Liver (tissue), 9 donors: ENCODE data around the gene CCL18. TPM values are rescaled to one million over a fixed set of nuclear protein-coding genes. Genes with fewer than 3 reads are reported as not detected.
A peak's percentile ranks its signal among the peaks of the same experiment; 100 is the strongest.
"Not testable (repeated sequence)": the region's sequence is repeated elsewhere in the genome, so short reads cannot be mapped to it uniquely, and the experiment has no call there.

Source experiments
- DNase-seq: peaks from one replicate; pipeline ENCODE4 v3.0.0-alpha.2; 2017; ENCODE audit warnings: low spot score
- H3K27ac ChIP-seq, 2 donors: one replicate each; pipeline ENCODE4 v1.7.0; 2013; ENCODE audit warnings: inconsistent platforms in 2 of 2, low read length in 2 of 2, control low read depth in 1 of 2, low read depth in 1 of 2, mild to moderate bottlenecking in 1 of 2
- H3K27me3 ChIP-seq, 4 donors: one replicate each; pipeline versions ENCODE4 v1.6.1 to v1.7.0; 2013; ENCODE audit warnings: low read length in 3 of 4, inconsistent platforms in 1 of 4, mild to moderate bottlenecking in 1 of 4, moderate library complexity in 1 of 4; ENCODE audit not compliant: control insufficient read depth in 4 of 4, insufficient read depth in 4 of 4
- H3K36me3 ChIP-seq, 4 donors: one replicate each; pipeline versions ENCODE4 v1.6.1 to v1.7.0; 2013; ENCODE audit warnings: low read length in 3 of 4, mild to moderate bottlenecking in 3 of 4, low read depth in 1 of 4, moderate library complexity in 1 of 4; ENCODE audit not compliant: control insufficient read depth in 4 of 4, insufficient read depth in 3 of 4
- H3K4me1 ChIP-seq, 4 donors: one replicate each; pipeline versions ENCODE4 v1.6.1 to v1.7.0; 2013; ENCODE audit warnings: low read length in 3 of 4, mild to moderate bottlenecking in 3 of 4, moderate library complexity in 1 of 4; ENCODE audit not compliant: control insufficient read depth in 4 of 4, insufficient read depth in 4 of 4
- H3K4me3 ChIP-seq, 3 donors: one replicate each; pipeline versions ENCODE4 v1.6.1 to v1.7.0; 2013; ENCODE audit warnings: low read length in 3 of 3, control low read depth in 1 of 3, low read depth in 1 of 3, mild to moderate bottlenecking in 1 of 3
- H3K9ac ChIP-seq, 2 donors: one replicate each; pipeline ENCODE4 v1.7.0; 2013; ENCODE audit warnings: low read length in 2 of 2, mild to moderate bottlenecking in 2 of 2, moderate library complexity in 2 of 2, control low read depth in 1 of 2, low read depth in 1 of 2
- H3K9me3 ChIP-seq, 4 donors: one replicate each; pipeline versions ENCODE4 v1.6.1 to v1.7.0; 2013; ENCODE audit warnings: low read length in 3 of 4; ENCODE audit not compliant: control insufficient read depth in 4 of 4
- EGR1 ChIP-seq, 2 donors: IDR thresholded peaks; 2 replicates each; pipeline ENCODE4 v1.6.1; 2016 to 2018; ENCODE audit warnings: antibody characterized with exemption in 2 of 2, low read depth in 2 of 2
- GABPA ChIP-seq, 2 donors: IDR thresholded peaks in 1 of 2; conservative IDR thresholded peaks in 1 of 2; 2 replicates each; pipeline ENCODE4 v1.6.1; 2016; ENCODE audit warnings: antibody characterized with exemption in 2 of 2, mild to moderate bottlenecking in 1 of 2, moderate library complexity in 1 of 2
- JUND ChIP-seq, 2 donors: IDR thresholded peaks; 2 replicates each; pipeline ENCODE4 v1.6.1; 2016; ENCODE audit warnings: antibody characterized with exemption in 2 of 2
- NR2F2 ChIP-seq: IDR thresholded peaks from 2 replicates; pipeline ENCODE4 v1.6.1; 2016; ENCODE audit warnings: antibody characterized with exemption
- RAD21 ChIP-seq, 2 donors: IDR thresholded peaks; 2 replicates each; pipeline ENCODE4 v1.6.1; 2016; ENCODE audit warnings: antibody characterized with exemption in 2 of 2, mild to moderate bottlenecking in 2 of 2
- SP1 ChIP-seq: IDR thresholded peaks from 2 replicates; pipeline ENCODE4 v1.6.1; 2018; ENCODE audit warnings: antibody characterized with exemption, mild to moderate bottlenecking
- YY1 ChIP-seq: IDR thresholded peaks from 2 replicates; pipeline ENCODE4 v1.6.1; 2016; ENCODE audit warnings: antibody characterized with exemption, mild to moderate bottlenecking
- WGBS: extraction: QIAGEN DNeasy Blood & Tissue Kit; methylation state at CpG from one replicate; pipeline ENCODE4 v1.1.7; 2013; 5-methylcytosine and 5-hydroxymethylcytosine counted together
- polyA plus RNA-seq, 2 donors: library from polyadenylated mRNA; stranded (reverse) in 1 of 2; unstranded in 1 of 2; fragments of 200-250 nt in 1 of 2; fragments of >200 nt in 1 of 2; fragmentation: Nextera tagmentation in 1 of 2; extraction: Ambion mirVana in 1 of 2; gene quantifications; one replicate each; pipeline versions ENCODE4 v1.2.1 to v1.2.3, GENCODE V29; 2013 to 2015
- total RNA-seq, 2 donors: library from RNA; depleted of rRNA; stranded (reverse); fragments of >200 nt; gene quantifications; one replicate each; pipeline ENCODE4 v1.2.3, GENCODE V29; 2014
- TF ChIP-seq, protein P1 (sequence below): IDR thresholded peaks from 2 replicates; pipeline ENCODE4 v1.6.1; 2016; ENCODE audit warnings: antibody characterized with exemption, mild to moderate bottlenecking
- TF ChIP-seq, protein P2 (sequence below): IDR thresholded peaks from 2 replicates; pipeline ENCODE4 v1.6.1; 2016; ENCODE audit warnings: antibody characterized with exemption
- TF ChIP-seq, protein P3 (sequence below): IDR thresholded peaks from 2 replicates; pipeline ENCODE4 v1.6.1; 2016; ENCODE audit warnings: antibody characterized with exemption
- donor health status: healthy.
- donor health status: healthy.
- donor health status: healthy.
- donor health status: healthy.
- donor health status: healthy.

The CCL18 gene
- total and polyA plus RNA-seq, 4 donors: 0.22 to 0.92 (median 0.76) TPM; not detected in 1

DNA sequence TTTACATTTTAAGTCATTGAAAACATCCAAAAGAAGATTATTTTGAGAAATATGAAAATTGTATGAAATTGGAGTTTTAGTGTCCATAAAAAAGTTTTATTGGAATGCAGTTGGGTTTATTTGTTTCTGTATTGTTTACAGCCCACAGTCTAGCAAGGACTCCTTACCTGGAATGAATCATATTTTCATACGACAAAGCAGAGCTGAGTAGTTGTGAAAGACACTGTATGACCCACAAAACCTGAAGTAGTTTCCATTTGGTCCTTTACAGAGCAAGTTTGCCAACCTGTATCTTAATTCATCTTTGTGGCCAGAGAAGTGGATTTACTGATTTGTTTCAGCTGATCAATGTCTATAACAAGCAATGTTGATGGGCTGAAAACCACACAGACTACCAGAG, 10.3 kb downstream of the CCL18 start:
- WGBS: 80% methylated on average over 1 of the region's 1 CpG
- Histone ChIP-seq H3K4me3 (no peak overlapping the region), H3K27ac (no peak overlapping the region), H3K4me1 (peaks cover 0 to 5% (median 2%) of the 10 kb centered on the region in 4 donors), H3K9me3 (peaks cover 0 to 3% (median 0%) of the 10 kb centered on the region in 4 donors), H3K27me3 (no peaks in the 10 kb centered on the region), H3K9ac (no peak overlapping the region), H3K36me3 (no peaks in the 10 kb centered on the region)
- TF ChIP-seq SP1 (no peak), RAD21 (IDR thresholded peaks at IDR 0.05) (no peak), NR2F2 (no peak), YY1 (no peak), JUND (IDR thresholded peaks at IDR 0.05) (no peak), GABPA (IDR thresholded peaks at IDR 0.05 in 1 of 2, conservative IDR thresholded peaks at IDR 0.05 in 1 of 2) (no peak), EGR1 (IDR thresholded peaks at IDR 0.05; ENCODE audit: low read depth in 2 of 2) (no peak)
- TF ChIP-seq, protein P1, sequence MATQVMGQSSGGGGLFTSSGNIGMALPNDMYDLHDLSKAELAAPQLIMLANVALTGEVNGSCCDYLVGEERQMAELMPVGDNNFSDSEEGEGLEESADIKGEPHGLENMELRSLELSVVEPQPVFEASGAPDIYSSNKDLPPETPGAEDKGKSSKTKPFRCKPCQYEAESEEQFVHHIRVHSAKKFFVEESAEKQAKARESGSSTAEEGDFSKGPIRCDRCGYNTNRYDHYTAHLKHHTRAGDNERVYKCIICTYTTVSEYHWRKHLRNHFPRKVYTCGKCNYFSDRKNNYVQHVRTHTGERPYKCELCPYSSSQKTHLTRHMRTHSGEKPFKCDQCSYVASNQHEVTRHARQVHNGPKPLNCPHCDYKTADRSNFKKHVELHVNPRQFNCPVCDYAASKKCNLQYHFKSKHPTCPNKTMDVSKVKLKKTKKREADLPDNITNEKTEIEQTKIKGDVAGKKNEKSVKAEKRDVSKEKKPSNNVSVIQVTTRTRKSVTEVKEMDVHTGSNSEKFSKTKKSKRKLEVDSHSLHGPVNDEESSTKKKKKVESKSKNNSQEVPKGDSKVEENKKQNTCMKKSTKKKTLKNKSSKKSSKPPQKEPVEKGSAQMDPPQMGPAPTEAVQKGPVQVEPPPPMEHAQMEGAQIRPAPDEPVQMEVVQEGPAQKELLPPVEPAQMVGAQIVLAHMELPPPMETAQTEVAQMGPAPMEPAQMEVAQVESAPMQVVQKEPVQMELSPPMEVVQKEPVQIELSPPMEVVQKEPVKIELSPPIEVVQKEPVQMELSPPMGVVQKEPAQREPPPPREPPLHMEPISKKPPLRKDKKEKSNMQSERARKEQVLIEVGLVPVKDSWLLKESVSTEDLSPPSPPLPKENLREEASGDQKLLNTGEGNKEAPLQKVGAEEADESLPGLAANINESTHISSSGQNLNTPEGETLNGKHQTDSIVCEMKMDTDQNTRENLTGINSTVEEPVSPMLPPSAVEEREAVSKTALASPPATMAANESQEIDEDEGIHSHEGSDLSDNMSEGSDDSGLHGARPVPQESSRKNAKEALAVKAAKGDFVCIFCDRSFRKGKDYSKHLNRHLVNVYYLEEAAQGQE: no peak
- TF ChIP-seq, protein P2, sequence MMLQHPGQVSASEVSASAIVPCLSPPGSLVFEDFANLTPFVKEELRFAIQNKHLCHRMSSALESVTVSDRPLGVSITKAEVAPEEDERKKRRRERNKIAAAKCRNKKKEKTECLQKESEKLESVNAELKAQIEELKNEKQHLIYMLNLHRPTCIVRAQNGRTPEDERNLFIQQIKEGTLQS: no peak
- TF ChIP-seq, protein P3, sequence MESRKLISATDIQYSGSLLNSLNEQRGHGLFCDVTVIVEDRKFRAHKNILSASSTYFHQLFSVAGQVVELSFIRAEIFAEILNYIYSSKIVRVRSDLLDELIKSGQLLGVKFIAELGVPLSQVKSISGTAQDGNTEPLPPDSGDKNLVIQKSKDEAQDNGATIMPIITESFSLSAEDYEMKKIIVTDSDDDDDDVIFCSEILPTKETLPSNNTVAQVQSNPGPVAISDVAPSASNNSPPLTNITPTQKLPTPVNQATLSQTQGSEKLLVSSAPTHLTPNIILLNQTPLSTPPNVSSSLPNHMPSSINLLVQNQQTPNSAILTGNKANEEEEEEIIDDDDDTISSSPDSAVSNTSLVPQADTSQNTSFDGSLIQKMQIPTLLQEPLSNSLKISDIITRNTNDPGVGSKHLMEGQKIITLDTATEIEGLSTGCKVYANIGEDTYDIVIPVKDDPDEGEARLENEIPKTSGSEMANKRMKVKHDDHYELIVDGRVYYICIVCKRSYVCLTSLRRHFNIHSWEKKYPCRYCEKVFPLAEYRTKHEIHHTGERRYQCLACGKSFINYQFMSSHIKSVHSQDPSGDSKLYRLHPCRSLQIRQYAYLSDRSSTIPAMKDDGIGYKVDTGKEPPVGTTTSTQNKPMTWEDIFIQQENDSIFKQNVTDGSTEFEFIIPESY: no peak
- no peak for DNase-seq

DNA sequence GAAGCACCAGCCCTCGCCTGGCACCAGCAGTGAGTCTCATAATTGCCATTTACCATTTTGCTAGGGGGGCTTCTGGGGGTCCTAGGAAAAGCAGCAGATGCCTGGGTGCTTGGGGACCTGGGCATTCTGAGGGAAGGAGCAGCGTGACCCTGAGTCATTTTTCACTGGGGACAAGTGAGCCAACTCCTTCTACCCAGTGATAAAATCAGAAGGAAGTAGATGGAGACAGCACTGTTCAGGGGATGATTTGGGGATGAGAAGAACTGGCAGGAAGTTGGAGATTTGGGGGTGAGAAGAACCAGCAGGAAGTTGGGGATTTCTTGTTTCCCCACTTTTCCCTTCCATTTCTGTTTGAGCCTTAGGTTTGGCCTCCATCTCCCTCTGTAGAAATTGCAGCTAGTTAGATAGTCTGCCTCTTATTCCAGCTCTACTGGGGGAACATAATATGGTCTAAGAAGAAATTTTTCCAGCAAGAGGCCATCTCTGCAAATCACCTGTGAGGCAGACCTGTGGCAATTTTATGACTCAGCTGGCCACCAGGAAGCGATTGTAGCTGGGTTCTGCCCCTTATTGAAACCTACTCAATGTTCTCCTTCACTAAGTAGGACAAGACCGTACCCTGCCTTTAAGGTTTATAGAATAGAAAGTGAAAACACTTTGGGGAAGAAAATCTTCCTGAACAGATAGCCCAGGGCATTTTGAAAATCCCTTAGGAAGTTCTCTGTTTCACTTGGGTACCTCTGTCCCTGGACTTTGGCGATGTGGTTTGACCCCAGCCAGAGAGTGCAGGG, 17.8 kb downstream of the CCL18 start:
- DNase-seq, H3K27me3 ChIP-seq, H3K36me3 ChIP-seq, H3K4me3 ChIP-seq, H3K9ac ChIP-seq, H3K9me3 ChIP-seq: not testable (repeated sequence)
- Histone ChIP-seq H3K4me1 (peaks cover 8 to 17% (median 15%) of the 10 kb centered on the region in 4 donors), H3K27ac (peak overlapping the region in 1 of 2 donors; percentile 41)
- 89% methylated on average over 5 of the region's 5 CpGs for WGBS

DNA sequence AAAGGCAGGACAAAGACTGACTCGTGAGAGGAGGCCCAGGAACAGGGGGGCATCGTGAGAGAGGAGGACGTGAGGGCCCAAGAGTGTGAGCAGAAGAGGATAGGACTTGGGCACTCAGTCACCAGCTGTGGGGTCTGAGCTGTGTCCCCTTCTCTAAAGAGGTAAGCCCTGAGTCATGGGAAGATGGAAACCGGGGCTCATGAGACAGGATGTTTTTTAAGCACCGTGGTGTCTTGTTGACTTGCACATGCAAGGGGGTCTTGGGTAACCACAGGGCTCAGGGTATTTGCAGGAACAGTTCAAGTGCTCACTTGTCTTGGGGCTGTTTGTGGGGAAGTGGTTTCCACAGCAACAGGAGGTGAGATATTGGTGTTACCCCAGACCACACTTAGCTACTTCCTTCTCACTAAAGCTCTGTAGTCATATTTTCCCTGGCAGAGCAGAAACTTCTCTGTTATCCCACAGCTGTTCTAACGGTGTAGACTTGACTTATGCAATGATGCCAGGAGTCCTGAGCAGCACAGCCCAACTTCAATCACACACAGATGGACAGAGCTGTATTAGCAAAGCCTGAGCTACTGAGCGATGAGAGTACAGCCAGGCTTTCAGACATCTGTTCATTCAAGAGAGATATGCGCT, 18.5 kb downstream of the CCL18 start:
- not testable (repeated sequence) for H3K9me3 ChIP-seq, H3K27me3 ChIP-seq, DNase-seq, H3K9ac ChIP-seq, H3K36me3 ChIP-seq, H3K4me3 ChIP-seq
- peak overlapping the region; percentile 26 to 41 for H3K27ac ChIP-seq
- TF ChIP-seq GABPA (IDR thresholded peaks at IDR 0.05 in 1 of 2, conservative IDR thresholded peaks at IDR 0.05 in 1 of 2): peak in 1 of 2 donors; percentile 48
- WGBS: 80% methylated on average over 8 of the region's 8 CpGs
- peaks cover 8 to 22% (median 20%) of the 10 kb centered on the region in 4 donors for H3K4me1 ChIP-seq

DNA sequence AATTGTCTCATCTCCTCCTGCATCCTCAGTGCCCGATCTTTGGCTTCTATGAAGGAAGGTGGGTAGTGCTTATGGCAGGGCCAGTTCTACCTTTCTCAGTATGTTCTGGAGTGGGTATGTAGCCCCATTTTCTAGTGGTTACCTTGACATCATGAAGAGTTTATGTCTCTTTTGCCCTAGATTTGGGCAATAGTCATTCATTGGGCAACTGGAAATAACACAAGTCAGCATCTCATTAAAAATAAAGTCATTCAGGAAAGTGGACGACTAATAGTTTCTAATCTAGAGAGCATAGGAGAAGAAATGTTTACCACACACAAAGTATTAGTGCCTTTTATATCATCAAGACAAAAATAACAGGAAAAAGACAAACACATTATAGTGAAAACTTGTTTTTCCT, 19.6 kb downstream of the CCL18 start:
- not testable (repeated sequence) for H3K4me3 ChIP-seq, DNase-seq, H3K9ac ChIP-seq, H3K9me3 ChIP-seq, H3K27me3 ChIP-seq, H3K36me3 ChIP-seq, H3K27ac ChIP-seq
- peaks cover 8 to 22% (median 20%) of the 10 kb centered on the region in 4 donors for H3K4me1 ChIP-seq
- 87% methylated on average over 2 of the region's 2 CpGs for WGBS
